ENCODE data around the gene RAPGEF1.

GRCh38 chr9:131709771-131710431 is 30.0 kb downstream of the RAPGEF1 start:
- TF ChIP-seq CTCF (IDR thresholded peaks at IDR 0.05) (no peak), ZFX (IDR thresholded peaks at IDR 0.05; ENCODE audit: borderline replicate concordance) (no peak)

Data from 22Rv1 (cell line).